GM23338 (cell line): ENCODE data around the gene CCDC57. TPM values are rescaled to one million over a fixed set of nuclear protein-coding genes. Genes with fewer than 3 reads are reported as not detected.
A peak's percentile ranks its signal among the peaks of the same experiment; 100 is the strongest.

ENCODE experiments used
- ATAC-seq: fragments of 200-7000 bp; cut with Tn5 transposase; 3 replicates; pipeline ENCODE4 v1.9.1; 2020
- DNase-seq: peaks from one replicate; pipeline ENCODE4 v3.0.0-alpha.2; 2015; ENCODE audit warnings: low spot score
- H2AFZ ChIP-seq: fragments of 200-600 bp; sonication (generic); 2 replicates; pipeline ENCODE4 v1.8.0; 2016; ENCODE audit warnings: antibody characterized with exemption, mild to moderate bottlenecking, moderate library complexity
- H3F3A ChIP-seq: fragments of 200-600 bp; sonication (generic); replicated peaks from 2 replicates; pipeline ENCODE4 v1.8.0; 2017; ENCODE audit warnings: antibody characterized with exemption, mixed run types, low read depth
- H3K27ac ChIP-seq: fragments of 200-600 bp; sonication (generic); 2 replicates; pipeline ENCODE4 v1.6.1; 2016; ENCODE audit warnings: low read depth
- H3K27me3 ChIP-seq: fragments of 200-600 bp; sonication (generic); 2 replicates; pipeline ENCODE4 v1.8.0; 2016; ENCODE audit warnings: mild to moderate bottlenecking, mixed run types, moderate library complexity; ENCODE audit not compliant: insufficient read depth
- H3K36me3 ChIP-seq: fragments of 200-600 bp; sonication (generic); 2 replicates; pipeline ENCODE4 v1.8.0; 2016; ENCODE audit warnings: mild to moderate bottlenecking; ENCODE audit not compliant: insufficient read depth
- H3K4me1 ChIP-seq: fragments of 200-600 bp; sonication (generic); 2 replicates; pipeline ENCODE4 v1.8.0; 2016; ENCODE audit warnings: mild to moderate bottlenecking, moderate library complexity; ENCODE audit not compliant: insufficient read depth
- H3K4me2 ChIP-seq: fragments of 200-600 bp; sonication (generic); 2 replicates; pipeline ENCODE4 v1.7.1; 2017; ENCODE audit warnings: mixed run types
- H3K4me3 ChIP-seq: fragments of 200-600 bp; sonication (generic); 2 replicates; pipeline ENCODE4 v1.6.1; 2016; ENCODE audit warnings: mixed run types
- H3K79me2 ChIP-seq: fragments of 200-600 bp; sonication (generic); replicated peaks from 2 replicates; pipeline ENCODE4 v1.8.0; 2017; ENCODE audit warnings: mild to moderate bottlenecking; ENCODE audit not compliant: insufficient read depth
- H3K9me2 ChIP-seq: fragments of 200-600 bp; sonication (generic); 2 replicates; pipeline ENCODE4 v1.8.0; 2017; ENCODE audit not compliant: insufficient read depth
- H4K20me1 ChIP-seq: fragments of 200-600 bp; sonication (generic); replicated peaks from 2 replicates; pipeline ENCODE4 v1.8.0; 2017; ENCODE audit warnings: mild to moderate bottlenecking; ENCODE audit not compliant: insufficient read depth
- H3K27ac Mint-ChIP-seq: 2 replicates; pipeline ENCODE4 v1.8.0; 2020; ENCODE audit warnings: inconsistent platforms, mild to moderate bottlenecking, moderate library complexity, mixed read lengths
- H3K27me3 Mint-ChIP-seq: 3 replicates; pipeline ENCODE4 v1.8.0; 2022; ENCODE audit warnings: low read depth, mild to moderate bottlenecking, moderate library complexity, mixed read lengths, inconsistent platforms; ENCODE audit not compliant: insufficient read depth, poor library complexity
- H3K36me3 Mint-ChIP-seq: 3 replicates; pipeline ENCODE4 v1.8.0; 2021; ENCODE audit warnings: low read depth, mild to moderate bottlenecking, inconsistent platforms, moderate library complexity, mixed read lengths
- H3K4me1 Mint-ChIP-seq: 3 replicates; pipeline ENCODE4 v1.8.0; 2020; ENCODE audit warnings: mild to moderate bottlenecking, inconsistent platforms, mixed read lengths
- H3K4me3 Mint-ChIP-seq: 3 replicates; pipeline ENCODE4 v1.8.0; 2021; ENCODE audit warnings: moderate library complexity, mild to moderate bottlenecking, inconsistent platforms, mixed read lengths
- H3K9me3 Mint-ChIP-seq: 3 replicates; pipeline ENCODE4 v1.8.0; 2020; ENCODE audit warnings: moderate library complexity, mild to moderate bottlenecking, inconsistent platforms, mixed read lengths
- CREB1 ChIP-seq: fragments of 250-450 bp; sonication (Bioruptor Pico); IDR thresholded peaks from 2 replicates; pipeline ENCODE4 v1.5.0; 2020; ENCODE audit warnings: low read depth, mild to moderate bottlenecking, moderate library complexity
- EZH2phosphoT487 ChIP-seq: fragments of 200-600 bp; sonication (generic); IDR thresholded peaks from one replicate; pipeline ENCODE4 v1.8.1; 2018; ENCODE audit warnings: antibody characterized with exemption; ENCODE audit not compliant: unreplicated experiment
- JUNB ChIP-seq: IDR thresholded peaks from one replicate; pipeline ENCODE4 v1.6.1; 2016; ENCODE audit warnings: antibody characterized with exemption; ENCODE audit not compliant: unreplicated experiment
- NANOG ChIP-seq: IDR thresholded peaks from 2 replicates; pipeline ENCODE4 v1.6.1; 2016; ENCODE audit warnings: antibody characterized with exemption, borderline replicate concordance
- STAT1 ChIP-seq: IDR thresholded peaks from one replicate; pipeline ENCODE4 v1.6.1; 2016; ENCODE audit warnings: antibody characterized with exemption; ENCODE audit not compliant: unreplicated experiment
- ZNF114 ChIP-seq: fragments of 250-450 bp; sonication (Bioruptor Pico); IDR thresholded peaks from 2 replicates; pipeline ENCODE4 v1.5.0; 2020; ENCODE audit warnings: mild to moderate bottlenecking, moderate library complexity
- ZNF331 ChIP-seq: fragments of 250-450 bp; sonication (Bioruptor Pico); IDR thresholded peaks from 2 replicates; pipeline ENCODE4 v1.5.0; 2020; ENCODE audit warnings: low read depth, mild to moderate bottlenecking, moderate library complexity
- polyA plus RNA-seq: library from polyadenylated mRNA; unstranded; fragments of >200 nt; fragmentation: Nextera tagmentation; extraction: Ambion mirVana; gene quantifications from 2 replicates; pipeline ENCODE4 v1.2.1, GENCODE V29; 2016
- total RNA-seq: library from RNA; depleted of rRNA; stranded (reverse); fragments of >200 nt; shearing (Covaris generic); gene quantifications from 2 replicates; pipeline ENCODE4 v1.2.3, GENCODE V29; 2014
- TF ChIP-seq, protein P1 (sequence below): fragments of 250-450 bp; sonication (Bioruptor Pico); IDR thresholded peaks from 2 replicates; pipeline ENCODE4 v1.5.0; 2020; ENCODE audit warnings: mild to moderate bottlenecking, moderate library complexity
- TF ChIP-seq, protein P2 (sequence below): IDR thresholded peaks from 2 replicates; pipeline ENCODE4 v1.6.1; 2016; ENCODE audit warnings: antibody characterized with exemption

The CCDC57 gene
- total and polyA plus RNA-seq, 2 experiments from 2014 or later: 7.0 to 16.3 TPM

DNA sequence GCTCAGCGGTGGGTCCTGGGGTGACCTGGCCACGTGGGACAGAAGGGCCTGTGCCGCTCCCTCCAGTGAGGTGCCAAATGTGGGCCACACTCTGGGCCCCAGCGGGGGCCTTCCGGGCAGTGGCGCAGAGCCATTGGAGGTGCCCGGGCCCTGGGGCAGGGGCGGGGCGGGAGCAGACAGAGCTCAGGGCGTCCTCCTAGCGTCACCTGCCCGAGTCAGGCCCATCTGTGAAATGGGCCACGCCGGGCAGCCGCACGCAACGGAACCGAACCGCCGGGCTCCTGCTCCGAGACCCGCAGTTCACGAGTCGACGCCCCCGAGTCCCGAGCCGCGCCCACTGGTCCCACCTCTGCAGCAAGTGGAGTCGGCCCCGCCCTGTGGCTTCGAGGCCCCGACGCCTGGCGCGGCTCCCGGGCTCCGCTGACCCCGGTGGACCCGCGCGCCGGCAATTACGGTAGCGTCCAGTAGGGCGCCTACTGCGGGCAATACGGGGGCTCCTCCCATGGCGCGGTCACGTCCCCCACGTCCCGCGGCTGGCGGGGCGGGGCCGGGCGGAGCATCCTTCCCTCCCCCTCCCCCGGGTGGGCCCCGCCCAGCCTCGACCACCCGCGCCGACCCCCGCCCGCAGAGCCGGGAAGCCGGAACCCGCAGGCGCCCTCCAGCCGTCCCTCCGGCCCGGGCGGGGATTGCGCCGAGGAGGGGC lies 18.1 kb upstream of the CCDC57 start (continued):
- TF ChIP-seq, protein P1, sequence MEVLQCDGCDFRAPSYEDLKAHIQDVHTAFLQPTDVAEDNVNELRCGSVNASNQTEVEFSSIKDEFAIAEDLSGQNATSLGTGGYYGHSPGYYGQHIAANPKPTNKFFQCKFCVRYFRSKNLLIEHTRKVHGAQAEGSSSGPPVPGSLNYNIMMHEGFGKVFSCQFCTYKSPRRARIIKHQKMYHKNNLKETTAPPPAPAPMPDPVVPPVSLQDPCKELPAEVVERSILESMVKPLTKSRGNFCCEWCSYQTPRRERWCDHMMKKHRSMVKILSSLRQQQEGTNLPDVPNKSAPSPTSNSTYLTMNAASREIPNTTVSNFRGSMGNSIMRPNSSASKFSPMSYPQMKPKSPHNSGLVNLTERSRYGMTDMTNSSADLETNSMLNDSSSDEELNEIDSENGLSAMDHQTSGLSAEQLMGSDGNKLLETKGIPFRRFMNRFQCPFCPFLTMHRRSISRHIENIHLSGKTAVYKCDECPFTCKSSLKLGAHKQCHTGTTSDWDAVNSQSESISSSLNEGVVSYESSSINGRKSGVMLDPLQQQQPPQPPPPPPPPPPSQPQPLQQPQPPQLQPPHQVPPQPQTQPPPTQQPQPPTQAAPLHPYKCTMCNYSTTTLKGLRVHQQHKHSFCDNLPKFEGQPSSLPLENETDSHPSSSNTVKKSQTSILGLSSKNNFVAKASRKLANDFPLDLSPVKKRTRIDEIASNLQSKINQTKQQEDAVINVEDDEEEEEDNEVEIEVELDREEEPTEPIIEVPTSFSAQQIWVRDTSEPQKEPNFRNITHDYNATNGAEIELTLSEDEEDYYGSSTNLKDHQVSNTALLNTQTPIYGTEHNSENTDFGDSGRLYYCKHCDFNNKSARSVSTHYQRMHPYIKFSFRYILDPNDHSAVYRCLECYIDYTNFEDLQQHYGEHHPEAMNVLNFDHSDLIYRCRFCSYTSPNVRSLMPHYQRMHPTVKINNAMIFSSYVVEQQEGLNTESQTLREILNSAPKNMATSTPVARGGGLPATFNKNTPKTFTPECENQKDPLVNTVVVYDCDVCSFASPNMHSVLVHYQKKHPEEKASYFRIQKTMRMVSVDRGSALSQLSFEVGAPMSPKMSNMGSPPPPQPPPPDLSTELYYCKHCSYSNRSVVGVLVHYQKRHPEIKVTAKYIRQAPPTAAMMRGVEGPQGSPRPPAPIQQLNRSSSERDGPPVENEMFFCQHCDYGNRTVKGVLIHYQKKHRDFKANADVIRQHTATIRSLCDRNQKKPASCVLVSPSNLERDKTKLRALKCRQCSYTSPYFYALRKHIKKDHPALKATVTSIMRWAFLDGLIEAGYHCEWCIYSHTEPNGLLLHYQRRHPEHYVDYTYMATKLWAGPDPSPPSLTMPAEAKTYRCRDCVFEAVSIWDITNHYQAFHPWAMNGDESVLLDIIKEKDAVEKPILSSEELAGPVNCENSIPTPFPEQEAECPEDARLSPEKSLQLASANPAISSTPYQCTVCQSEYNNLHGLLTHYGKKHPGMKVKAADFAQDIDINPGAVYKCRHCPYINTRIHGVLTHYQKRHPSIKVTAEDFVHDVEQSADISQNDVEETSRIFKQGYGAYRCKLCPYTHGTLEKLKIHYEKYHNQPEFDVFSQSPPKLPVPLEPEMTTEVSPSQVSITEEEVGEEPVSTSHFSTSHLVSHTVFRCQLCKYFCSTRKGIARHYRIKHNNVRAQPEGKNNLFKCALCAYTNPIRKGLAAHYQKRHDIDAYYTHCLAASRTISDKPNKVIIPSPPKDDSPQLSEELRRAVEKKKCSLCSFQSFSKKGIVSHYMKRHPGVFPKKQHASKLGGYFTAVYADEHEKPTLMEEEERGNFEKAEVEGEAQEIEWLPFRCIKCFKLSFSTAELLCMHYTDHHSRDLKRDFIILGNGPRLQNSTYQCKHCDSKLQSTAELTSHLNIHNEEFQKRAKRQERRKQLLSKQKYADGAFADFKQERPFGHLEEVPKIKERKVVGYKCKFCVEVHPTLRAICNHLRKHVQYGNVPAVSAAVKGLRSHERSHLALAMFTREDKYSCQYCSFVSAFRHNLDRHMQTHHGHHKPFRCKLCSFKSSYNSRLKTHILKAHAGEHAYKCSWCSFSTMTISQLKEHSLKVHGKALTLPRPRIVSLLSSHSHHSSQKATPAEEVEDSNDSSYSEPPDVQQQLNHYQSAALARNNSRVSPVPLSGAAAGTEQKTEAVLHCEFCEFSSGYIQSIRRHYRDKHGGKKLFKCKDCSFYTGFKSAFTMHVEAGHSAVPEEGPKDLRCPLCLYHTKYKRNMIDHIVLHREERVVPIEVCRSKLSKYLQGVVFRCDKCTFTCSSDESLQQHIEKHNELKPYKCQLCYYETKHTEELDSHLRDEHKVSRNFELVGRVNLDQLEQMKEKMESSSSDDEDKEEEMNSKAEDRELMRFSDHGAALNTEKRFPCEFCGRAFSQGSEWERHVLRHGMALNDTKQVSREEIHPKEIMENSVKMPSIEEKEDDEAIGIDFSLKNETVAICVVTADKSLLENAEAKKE (CRISPR knock-in tag): no peak

DNA sequence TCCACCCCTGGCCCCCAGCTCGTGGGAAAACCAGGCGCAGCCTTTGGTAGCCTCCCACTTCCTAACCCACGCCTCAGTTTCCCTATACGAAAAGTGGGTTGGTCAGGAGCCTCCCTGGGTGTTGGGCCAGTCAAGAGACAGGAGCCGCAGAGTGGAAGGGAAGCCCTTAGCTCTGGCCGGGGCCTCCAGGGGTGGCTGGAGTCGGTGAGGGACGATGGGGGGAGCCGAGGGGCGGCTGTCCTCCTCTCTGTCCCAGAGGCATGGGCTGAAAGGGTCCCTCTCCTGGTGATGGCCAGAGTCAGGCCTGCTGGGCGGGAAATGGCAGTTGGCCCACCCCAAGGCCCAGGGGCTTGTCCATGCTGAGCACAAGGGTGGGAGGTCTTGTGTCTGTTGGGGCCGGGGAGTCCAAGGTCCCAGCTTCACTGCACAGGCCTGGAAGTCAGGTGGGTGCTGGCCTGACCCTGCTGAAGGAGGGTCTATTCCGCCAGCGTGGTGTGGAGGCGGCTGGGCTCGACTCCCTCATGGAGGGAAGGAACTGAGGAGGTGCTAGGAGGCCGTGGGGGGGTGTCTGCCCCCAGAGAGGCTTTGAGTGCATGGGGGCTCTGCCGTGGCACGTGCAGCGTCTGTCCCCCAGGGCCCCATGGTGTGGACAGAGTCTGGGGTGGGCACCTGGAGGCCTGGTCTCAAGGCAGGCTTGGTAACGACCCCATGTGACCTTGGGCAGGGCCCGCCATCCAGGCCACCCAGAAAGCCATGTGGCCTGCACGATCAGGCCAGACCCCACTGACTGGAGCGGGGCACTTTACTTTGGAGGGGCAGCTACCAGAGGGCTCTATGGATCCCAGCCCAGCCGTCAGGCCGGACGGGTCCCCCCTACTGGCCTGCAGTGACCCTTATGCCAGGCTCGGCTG lies 17.3 kb upstream of the CCDC57 start:
- ATAC-seq (no peak), DNase-seq (no peak)
- peak overlapping the region; percentile 43; the same call in 2 of the 3 replicates for H3K4me3 Mint-ChIP-seq
- H3K27me3 Mint-ChIP-seq: peaks cover 36% of the 10 kb centered on the region
- Histone ChIP-seq H3K9me2 (no peaks in the 10 kb centered on the region), H3K27me3 (peaks cover 51% of the 10 kb centered on the region), H4K20me1 (no peaks in the 10 kb centered on the region; the same call in 1 of the 2 replicates), H3F3A (no peaks in the 10 kb centered on the region), H3K4me1 (no peaks in the 10 kb centered on the region), H3K27ac (no peak overlapping the region), H3K4me2 (peak overlapping the region; percentile 90), H3K4me3 (peak overlapping the region; percentile 66; the same call in 1 of the 2 replicates), H3K36me3 (no peaks in the 10 kb centered on the region), H2AFZ (no peak overlapping the region), H3K79me2 (no peaks in the 10 kb centered on the region)
- no peaks in the 10 kb centered on the region for H3K36me3 Mint-ChIP-seq
- no peaks in the 10 kb centered on the region for H3K4me1 Mint-ChIP-seq
- H3K27ac Mint-ChIP-seq: no peak overlapping the region
- no peaks in the 10 kb centered on the region for H3K9me3 Mint-ChIP-seq
- TF ChIP-seq STAT1 (no peak), CREB1 (CRISPR knock-in tag) (no peak), ZNF114 (no peak), ZNF331 (no peak), NANOG (no peak), JUNB (no peak), EZH2phosphoT487 (no peak)
- TF ChIP-seq, protein P2, sequence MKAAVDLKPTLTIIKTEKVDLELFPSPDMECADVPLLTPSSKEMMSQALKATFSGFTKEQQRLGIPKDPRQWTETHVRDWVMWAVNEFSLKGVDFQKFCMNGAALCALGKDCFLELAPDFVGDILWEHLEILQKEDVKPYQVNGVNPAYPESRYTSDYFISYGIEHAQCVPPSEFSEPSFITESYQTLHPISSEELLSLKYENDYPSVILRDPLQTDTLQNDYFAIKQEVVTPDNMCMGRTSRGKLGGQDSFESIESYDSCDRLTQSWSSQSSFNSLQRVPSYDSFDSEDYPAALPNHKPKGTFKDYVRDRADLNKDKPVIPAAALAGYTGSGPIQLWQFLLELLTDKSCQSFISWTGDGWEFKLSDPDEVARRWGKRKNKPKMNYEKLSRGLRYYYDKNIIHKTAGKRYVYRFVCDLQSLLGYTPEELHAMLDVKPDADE: no peak
